Measurements from ENCODE around the gene UIMC1. TPM values are rescaled to one million over a fixed set of nuclear protein-coding genes. Genes with fewer than 3 reads are reported as not detected.
"Not testable (repeated sequence)": the region's sequence is repeated elsewhere in the genome, so short reads cannot be mapped to it uniquely, and the experiment has no call there.

UIMC1 gene
- total RNA-seq, 1 donor from 2014 or later: 36.1 TPM

DNA sequence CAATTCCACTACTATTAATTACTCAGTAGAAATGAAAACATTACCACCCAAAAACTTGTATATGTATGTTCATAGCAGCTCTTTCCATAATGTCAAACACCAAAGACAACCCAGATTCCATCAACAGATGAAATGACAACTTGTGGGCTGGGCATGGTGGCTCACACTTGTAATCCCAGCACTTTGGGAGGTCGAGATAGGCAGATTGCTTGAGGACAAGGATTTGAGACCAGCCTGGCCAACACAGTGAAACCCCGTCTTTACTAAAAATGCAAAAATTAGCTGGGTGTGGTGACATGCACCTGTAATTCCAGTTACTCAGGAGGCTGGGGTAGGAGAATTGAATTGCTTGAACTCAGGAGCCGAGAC is 11.5 kb downstream of the UIMC1 start:
- H3K27ac Mint-ChIP-seq (ENCODE audit: unreplicated experiment): no peak overlapping the region
- Histone ChIP-seq H3K9ac (ENCODE audit: low read length) (no peak overlapping the region), H3K27me3 (ENCODE audit: insufficient read depth, low read length) (no peaks in the 10 kb centered on the region), H3K27ac (ENCODE audit: low read depth, low read length) (peak overlapping the region; percentile 43), H3K4me1 (ENCODE audit: insufficient read depth, low read length) (peaks cover 24% of the 10 kb centered on the region), H3K79me2 (ENCODE audit: insufficient read depth, low read length) (peaks cover 98% of the 10 kb centered on the region), H3K4me2 (ENCODE audit: low read length) (peak overlapping the region; percentile 44), H3K4me3 (ENCODE audit: insufficient read depth, low read depth, low read length) (no peak overlapping the region), H3K9me3 (ENCODE audit: insufficient read depth, low read depth, low read length) (no peaks in the 10 kb centered on the region), H3K36me3 (ENCODE audit: insufficient read depth, low read length) (no peaks in the 10 kb centered on the region), H2AFZ (ENCODE audit: low read depth, low read length) (no peak overlapping the region), H4K20me1 (ENCODE audit: insufficient read depth, low read length) (peaks cover 93% of the 10 kb centered on the region)
- no peaks in the 10 kb centered on the region for H3K9me3 Mint-ChIP-seq (ENCODE audit: unreplicated experiment)
- FAIRE-seq (no peak), DNase-seq (ENCODE audit: low read depth) (no peak)
- peaks cover 25% of the 10 kb centered on the region for H3K4me1 Mint-ChIP-seq (ENCODE audit: low read depth, unreplicated experiment)
- H3K4me3 Mint-ChIP-seq (ENCODE audit: unreplicated experiment): no peak overlapping the region
- H3K36me3 Mint-ChIP-seq (ENCODE audit: low read depth, unreplicated experiment): peaks cover 7% of the 10 kb centered on the region
- TF ChIP-seq, protein P1, sequence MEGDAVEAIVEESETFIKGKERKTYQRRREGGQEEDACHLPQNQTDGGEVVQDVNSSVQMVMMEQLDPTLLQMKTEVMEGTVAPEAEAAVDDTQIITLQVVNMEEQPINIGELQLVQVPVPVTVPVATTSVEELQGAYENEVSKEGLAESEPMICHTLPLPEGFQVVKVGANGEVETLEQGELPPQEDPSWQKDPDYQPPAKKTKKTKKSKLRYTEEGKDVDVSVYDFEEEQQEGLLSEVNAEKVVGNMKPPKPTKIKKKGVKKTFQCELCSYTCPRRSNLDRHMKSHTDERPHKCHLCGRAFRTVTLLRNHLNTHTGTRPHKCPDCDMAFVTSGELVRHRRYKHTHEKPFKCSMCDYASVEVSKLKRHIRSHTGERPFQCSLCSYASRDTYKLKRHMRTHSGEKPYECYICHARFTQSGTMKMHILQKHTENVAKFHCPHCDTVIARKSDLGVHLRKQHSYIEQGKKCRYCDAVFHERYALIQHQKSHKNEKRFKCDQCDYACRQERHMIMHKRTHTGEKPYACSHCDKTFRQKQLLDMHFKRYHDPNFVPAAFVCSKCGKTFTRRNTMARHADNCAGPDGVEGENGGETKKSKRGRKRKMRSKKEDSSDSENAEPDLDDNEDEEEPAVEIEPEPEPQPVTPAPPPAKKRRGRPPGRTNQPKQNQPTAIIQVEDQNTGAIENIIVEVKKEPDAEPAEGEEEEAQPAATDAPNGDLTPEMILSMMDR (IDR thresholded peaks at IDR 0.05; ENCODE audit: insufficient read depth, low read depth, low read length): no peak
- TF ChIP-seq EZH2 (IDR thresholded peaks at IDR 0.05; ENCODE audit: insufficient read depth, low read length): no peak
- no peaks in the 10 kb centered on the region for H3K27me3 Mint-ChIP-seq (ENCODE audit: low read depth, unreplicated experiment)

DNA sequence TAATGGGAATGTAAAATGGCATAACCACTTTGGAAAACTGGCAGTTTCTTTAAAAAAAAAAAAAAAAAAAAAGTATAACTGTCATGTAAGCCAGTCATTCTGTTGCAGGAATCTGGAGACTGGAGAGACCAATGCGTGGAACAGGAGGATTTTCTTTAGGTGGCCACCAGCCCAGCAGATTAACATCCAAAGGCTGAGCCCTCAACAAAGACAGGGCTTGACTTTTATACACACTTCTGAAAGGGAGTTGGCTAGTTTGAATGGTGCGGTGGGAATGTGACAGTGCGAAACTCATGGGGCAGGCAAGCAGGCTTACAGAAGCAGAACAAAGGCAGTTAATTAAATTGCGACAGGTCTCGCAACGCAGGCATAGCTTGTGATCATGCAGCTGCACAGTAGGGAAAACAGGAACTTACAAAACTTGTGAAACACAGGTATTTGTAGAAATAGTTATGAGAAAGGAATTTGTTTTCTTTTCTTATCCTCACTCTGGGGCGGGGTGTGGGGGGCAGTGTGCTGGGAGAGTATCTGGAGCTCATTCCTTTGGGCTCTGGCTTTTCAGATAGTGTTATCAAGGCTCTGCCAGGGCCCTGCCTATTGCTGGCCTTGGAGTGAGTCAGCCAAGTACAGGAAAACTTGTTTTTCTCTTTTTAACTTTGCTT is 12.0 kb downstream of the UIMC1 start:
- H3K4me3 Mint-ChIP-seq (ENCODE audit: unreplicated experiment): no peak overlapping the region
- DNase-seq (ENCODE audit: low read depth) (peak; percentile 89), FAIRE-seq (no peak)
- H3K27me3 Mint-ChIP-seq (ENCODE audit: low read depth, unreplicated experiment): no peaks in the 10 kb centered on the region
- Histone ChIP-seq H3K4me3 (ENCODE audit: insufficient read depth, low read depth, low read length) (no peak overlapping the region), H3K27me3 (ENCODE audit: insufficient read depth, low read length) (no peaks in the 10 kb centered on the region), H2AFZ (ENCODE audit: low read depth, low read length) (no peak overlapping the region), H3K27ac (ENCODE audit: low read depth, low read length) (peak overlapping the region; percentile 43), H3K36me3 (ENCODE audit: insufficient read depth, low read length) (no peaks in the 10 kb centered on the region), H3K4me2 (ENCODE audit: low read length) (peak overlapping the region; percentile 44), H4K20me1 (ENCODE audit: insufficient read depth, low read length) (peaks cover 93% of the 10 kb centered on the region), H3K79me2 (ENCODE audit: insufficient read depth, low read length) (peaks cover 97% of the 10 kb centered on the region), H3K9me3 (ENCODE audit: insufficient read depth, low read depth, low read length) (no peaks in the 10 kb centered on the region), H3K4me1 (ENCODE audit: insufficient read depth, low read length) (peaks cover 24% of the 10 kb centered on the region), H3K9ac (ENCODE audit: low read length) (no peak overlapping the region)
- no peaks in the 10 kb centered on the region for H3K9me3 Mint-ChIP-seq (ENCODE audit: unreplicated experiment)
- no peak for TF ChIP-seq EZH2 (IDR thresholded peaks at IDR 0.05; ENCODE audit: insufficient read depth, low read length)
- TF ChIP-seq, protein P1 (IDR thresholded peaks at IDR 0.05; ENCODE audit: insufficient read depth, low read depth, low read length): no peak
- peaks cover 25% of the 10 kb centered on the region for H3K4me1 Mint-ChIP-seq (ENCODE audit: low read depth, unreplicated experiment)
- no peak overlapping the region for H3K27ac Mint-ChIP-seq (ENCODE audit: unreplicated experiment)
- peaks cover 7% of the 10 kb centered on the region for H3K36me3 Mint-ChIP-seq (ENCODE audit: low read depth, unreplicated experiment)

DNA sequence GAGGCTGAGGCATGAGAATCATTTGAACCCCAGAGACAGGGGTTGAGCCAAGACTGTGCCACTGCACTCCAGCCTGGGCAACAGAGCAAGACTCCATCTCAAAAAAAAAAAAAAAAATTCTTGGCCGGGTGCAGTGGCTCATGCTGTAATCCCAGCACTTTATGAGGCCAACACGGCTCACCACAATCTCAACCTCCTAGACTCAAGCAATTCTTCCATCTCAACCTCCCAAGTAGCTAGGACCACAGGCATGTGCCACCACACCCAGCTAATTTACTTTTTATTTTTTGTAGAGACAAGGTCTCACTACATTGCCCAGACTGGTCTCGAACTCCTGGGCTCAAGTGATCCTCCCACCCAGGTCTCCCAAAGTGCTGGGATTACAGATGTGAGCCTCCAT is 13.5 kb downstream of the UIMC1 start:
- not testable (repeated sequence) for H3K4me3 Mint-ChIP-seq (ENCODE audit: unreplicated experiment); H3K36me3 ChIP-seq (ENCODE audit: insufficient read depth, low read length); H3K9ac ChIP-seq (ENCODE audit: low read length); H2AFZ ChIP-seq (ENCODE audit: low read depth, low read length); H3K27me3 ChIP-seq (ENCODE audit: insufficient read depth, low read length); H3K9me3 Mint-ChIP-seq (ENCODE audit: unreplicated experiment); H3K4me3 ChIP-seq (ENCODE audit: insufficient read depth, low read depth, low read length); FAIRE-seq; H3K27ac ChIP-seq (ENCODE audit: low read depth, low read length); H3K27ac Mint-ChIP-seq (ENCODE audit: unreplicated experiment); H3K36me3 Mint-ChIP-seq (ENCODE audit: low read depth, unreplicated experiment); H3K4me2 ChIP-seq (ENCODE audit: low read length); H3K27me3 Mint-ChIP-seq (ENCODE audit: low read depth, unreplicated experiment); H3K9me3 ChIP-seq (ENCODE audit: insufficient read depth, low read depth, low read length)
- Histone ChIP-seq H4K20me1 (ENCODE audit: insufficient read depth, low read length) (peaks cover 94% of the 10 kb centered on the region), H3K79me2 (ENCODE audit: insufficient read depth, low read length) (peaks cover 97% of the 10 kb centered on the region), H3K4me1 (ENCODE audit: insufficient read depth, low read length) (peaks cover 24% of the 10 kb centered on the region)
- peaks cover 25% of the 10 kb centered on the region for H3K4me1 Mint-ChIP-seq (ENCODE audit: low read depth, unreplicated experiment)
- peak; percentile 34 for DNase-seq (ENCODE audit: low read depth)
